Renal cortical epithelial cell (primary cell): Measurements from ENCODE around the gene RSBN1. TPM values are rescaled to one million over a fixed set of nuclear protein-coding genes. Genes with fewer than 3 reads are reported as not detected.
A peak's percentile ranks its signal among the peaks of the same experiment; 100 is the strongest.
"Not testable (repeated sequence)": the region's sequence is repeated elsewhere in the genome, so short reads cannot be mapped to it uniquely, and the experiment has no call there.

ENCODE experiments used
- DNase-seq: peaks from one replicate; pipeline ENCODE4 v3.0.0-alpha.2; 2011; ENCODE audit warnings: low read depth
- total RNA-seq: library from RNA; depleted of rRNA; stranded (reverse); fragments of >200 nt; gene quantifications from 2 replicates; pipeline ENCODE4 v1.2.3, GENCODE V29; 2014

Gene RSBN1
- total RNA-seq, 1 donor from 2014 or later, result 33.0 TPM

DNA sequence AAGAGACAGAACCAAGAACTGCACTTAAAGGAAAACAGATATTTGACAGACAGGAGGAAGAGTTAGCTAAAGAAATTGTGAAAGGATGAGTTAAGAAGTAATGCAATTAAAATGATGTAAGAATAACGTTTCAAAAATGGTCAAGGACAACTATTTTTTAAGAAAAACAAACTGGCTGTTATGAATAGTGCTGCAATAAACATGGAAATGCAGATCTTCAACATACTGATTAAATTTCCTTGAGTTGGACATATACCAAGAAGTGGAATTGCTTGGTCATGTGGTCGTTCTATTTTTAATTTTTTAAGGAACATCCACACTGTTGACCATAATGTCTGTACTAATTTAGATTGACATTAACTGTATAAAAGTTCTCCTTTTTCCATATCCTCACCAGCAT is 29.9 kb downstream of the RSBN1 start:
- DNase-seq, result no peak

DNA sequence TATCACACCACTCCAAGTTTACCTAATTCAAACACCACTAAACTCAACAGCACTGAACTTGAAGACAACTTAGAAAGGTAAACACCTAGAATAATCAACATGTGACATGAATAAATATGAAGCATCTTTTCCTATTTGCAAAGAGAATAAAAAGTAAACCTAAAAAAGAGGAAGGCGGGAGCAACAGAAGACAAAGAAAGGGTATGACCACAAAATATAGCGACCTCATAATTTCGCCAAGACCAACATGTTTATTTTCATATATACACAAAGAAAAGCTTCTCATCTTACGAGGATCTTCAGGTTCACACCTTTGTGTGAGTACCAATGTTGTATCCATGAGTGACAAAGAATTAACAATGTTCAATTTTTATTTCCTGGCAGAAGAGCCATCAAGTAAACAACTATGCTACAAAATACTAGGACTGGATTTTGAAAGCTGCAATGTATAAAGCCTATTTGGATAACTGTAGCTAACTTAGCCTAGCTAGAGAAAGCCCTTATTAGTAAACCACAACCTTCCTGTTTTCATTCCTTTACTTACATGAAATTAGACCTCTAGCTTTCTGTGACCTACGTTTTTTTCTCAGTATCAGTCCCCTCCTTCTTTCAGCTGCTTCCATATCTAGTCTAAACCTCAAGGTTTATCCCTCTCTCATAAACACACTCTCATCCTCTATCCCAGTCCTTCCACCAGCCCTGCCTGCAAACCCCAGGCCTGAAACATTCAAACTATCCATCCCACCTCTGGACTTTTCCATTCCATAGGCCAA is 31.7 kb downstream of the RSBN1 start:
- DNase-seq, result no peak

DNA sequence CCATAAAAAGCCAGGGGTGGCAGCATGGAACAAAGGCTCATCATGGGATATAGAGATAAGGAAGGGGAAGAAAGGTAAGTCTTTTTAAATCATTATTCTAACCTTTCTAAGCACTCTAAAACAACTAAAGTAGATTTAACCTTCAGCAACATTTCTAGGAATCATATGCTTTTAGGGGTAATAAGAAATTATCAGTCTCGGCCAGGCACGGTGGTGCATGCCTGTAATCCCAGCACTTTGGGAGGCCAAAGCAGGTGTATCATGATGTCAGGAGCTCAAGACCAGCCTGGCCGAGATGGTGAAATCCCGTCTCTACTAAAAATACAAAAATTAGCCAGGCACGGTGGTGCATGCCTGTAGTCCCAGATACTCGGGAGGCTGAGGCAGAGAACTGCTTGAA is 32.7 kb downstream of the RSBN1 start:
- DNase-seq, result no peak

DNA sequence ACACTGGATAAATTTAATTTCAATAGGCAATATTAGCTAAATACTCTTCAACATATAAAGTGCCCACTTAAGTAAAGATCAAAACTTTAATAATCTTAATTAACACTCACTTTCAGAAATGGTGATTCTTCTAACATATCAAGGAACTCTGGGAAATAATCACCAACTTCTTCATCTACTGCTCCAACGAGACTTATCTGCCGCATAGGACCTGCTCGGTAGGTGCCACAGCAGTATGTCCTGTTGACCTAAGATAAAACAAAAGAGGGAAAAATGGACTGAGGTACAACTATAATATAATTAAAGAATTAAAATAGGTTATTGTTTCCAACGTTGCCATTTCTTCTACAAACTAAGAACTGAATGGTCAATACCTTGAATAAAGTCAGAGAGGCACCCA is 34.7 kb downstream of the RSBN1 start:
- DNase-seq, result no peak

DNA sequence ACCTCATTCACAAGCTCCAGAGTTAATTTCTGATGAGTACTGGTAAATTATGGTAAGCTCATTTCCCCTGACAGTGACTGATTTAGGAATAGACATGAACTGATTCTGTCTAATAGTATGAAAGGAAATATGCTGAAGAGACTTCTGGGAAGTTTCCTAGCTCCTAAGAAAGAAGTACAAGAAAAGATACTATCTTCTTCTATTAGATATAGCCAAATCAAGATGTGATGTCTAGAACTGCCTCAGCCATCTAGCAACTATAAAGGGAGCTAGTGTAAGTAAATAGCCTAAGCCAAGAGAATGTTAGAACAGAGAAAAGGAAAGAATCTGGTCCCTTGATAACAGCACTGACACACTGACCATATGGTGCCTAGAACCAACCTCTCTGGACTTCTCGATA is 42.2 kb downstream of the RSBN1 start:
- DNase-seq, result no peak

DNA sequence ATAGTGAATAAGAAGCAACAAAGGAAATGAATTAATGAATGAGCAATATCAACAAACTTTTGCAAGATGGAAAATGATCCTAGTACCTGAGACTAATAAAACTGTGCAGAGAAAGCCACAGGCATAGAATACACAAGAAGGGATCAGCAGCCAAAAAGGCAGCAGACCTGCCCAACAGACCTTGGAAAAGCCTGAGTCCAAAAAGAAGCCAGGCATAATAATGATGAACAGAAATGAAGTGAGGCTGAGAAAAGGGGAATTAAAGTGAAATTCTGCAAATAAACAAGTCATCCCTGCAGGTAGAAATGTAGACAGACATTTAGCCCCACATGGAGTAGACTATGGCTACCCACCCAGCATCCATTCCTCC is 42.7 kb downstream of the RSBN1 start:
- DNase-seq, result no peak

DNA sequence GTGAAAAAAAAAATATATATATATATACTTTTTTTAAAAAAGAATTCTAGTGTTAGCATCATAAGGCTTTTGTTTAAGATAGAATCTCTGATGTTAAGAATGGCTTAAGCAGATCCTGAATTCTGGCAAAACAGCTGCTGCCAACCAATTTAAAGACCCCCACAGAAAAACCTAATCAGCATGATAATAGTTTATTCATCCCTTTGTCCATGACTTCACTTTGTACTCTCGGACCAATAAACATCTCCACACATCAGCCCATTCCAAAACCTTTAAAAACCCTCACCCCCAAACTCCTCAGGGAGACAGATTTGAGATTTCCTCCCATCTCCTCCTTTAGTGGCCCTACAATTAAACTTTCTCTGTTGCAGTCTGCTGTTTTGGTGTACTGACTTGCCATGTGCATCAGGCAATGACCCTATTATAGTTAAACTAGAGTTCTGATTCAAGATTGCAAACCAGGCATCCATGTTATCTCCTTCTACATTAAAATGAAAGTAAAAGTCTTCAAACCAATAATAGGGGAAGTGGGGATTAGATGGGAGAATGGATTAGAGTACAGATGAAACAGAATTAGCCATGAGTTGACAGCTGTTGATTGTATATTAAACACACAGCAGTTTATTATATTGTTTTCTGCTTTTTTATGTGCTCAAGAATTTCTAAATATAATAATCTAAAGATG is 43.2 kb downstream of the RSBN1 start:
- DNase-seq, result no peak

DNA sequence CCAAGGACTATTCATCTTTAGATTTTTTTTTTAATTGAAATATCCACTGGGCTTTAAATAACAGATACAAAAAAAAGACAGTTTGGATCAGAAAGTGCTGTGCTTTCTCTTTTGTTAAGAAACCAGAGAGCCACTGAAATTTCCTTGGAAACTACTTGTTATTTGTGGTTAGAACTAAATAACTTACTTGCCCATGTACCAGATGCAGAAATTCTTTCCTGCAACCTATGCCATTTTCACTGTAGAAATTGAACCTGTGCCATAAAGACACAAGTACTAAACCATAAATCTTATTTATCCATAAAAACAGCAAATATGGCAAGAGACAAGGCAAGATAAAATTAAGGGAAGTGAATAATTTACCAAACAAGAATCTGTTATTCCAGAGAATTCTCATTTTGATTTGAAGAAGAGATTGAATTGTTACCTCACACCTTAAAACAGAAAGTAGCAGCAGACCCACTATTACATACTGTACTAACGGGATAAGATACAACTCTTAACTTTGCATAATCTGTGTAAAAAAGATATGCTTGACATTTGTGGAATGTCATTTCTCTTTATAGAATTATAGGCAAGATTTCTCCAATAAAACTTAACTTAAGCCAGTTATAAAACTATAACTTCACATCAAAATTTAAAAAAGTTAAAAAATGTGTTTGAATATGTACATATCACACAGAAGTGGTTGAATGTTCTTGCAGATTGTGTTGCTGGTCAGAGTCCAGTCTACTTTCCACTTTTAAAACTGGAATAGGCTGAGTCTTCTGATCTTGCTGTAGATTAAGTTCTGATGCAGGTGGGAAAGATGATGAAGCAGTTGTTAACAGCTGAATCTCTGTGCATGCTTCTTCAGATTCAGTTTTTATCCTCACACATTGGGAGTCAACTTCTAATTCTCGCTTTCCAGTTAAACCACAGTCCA is 46.7 kb downstream of the RSBN1 start:
- peak; percentile 13 for DNase-seq

DNA sequence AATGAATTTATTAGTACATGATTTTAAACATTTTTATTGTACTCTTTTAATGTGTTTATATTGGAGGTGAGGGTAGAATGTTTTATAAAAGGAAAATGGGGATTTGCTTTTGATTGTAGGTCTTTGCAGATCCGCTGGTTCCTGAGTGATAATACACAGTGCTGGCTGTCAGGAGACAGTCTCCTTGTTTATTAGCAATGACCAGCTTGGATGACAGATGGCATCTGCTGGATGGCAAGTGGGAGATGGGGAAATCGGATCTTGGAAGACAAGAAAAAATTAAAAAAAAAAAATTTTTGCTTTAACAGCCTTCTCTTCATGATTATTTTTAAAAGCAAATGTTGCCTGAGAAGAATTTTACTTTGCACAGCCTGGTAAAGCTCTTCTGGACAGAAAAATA is 48.6 kb downstream of the RSBN1 start:
- DNase-seq, result no peak

DNA sequence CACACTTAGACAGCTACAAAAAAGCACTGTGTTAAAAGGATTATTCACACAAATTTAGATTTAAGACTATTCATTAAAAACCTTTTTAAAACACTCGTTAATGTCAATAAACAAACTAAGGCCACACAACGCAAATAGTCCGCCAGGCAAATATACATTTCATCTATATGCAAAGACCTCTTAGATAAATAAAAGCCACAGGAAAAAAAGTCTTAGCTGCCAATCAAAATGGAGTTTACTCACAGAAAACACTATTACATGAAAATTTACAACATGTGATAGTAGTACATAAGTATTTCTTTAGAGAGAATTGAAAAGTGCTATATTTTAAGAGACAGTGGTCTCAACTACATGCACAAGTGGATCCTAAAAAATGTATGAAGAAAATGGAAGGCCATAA is 50.3 kb downstream of the RSBN1 start:
- DNase-seq, result no peak

DNA sequence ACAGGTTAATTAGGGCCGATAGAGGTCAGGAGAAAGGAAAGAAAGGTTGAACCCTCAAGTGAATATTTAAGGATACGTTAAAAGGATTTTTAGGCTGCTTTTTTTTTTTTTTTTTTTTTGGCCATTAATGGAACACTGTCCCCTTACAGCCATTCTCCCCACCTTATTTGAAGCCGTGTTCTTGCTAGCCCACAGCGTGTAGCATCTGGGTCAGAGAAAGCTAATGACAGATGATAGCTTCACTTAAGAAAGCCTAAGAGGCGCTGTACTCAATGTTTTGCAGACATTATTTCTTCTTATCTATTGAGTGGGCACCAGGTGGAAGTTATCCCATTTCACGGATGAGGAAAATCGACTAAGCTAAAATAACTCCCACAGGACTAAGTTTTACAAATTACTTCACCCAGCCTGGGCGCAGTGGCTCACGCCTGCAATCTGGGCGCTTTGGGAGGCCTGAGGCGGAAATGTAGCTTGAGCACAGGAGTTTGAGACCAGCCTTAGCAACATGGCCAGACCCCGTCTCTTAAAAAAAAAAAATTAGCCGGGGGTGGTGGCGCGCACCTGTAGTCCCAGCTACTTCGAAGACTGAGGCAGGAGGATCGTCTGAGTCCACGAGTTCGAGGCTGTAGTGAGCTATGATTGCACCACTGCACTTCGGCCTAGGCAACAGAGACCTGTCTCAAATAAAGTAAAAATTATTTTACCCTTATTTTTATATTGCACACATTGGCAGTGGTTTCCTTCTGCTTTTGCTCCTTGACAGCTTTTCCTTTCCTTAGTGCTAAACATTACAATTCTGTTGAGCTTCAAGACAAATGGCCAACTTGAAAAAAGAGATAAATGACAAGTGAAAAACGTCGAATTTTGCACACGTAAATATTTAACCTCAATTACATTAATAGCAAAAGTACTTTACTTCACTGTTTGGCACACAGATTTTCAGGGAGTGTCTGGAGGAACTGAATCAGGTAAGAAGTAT is 51.9 kb downstream of the RSBN1 start:
- no peak for DNase-seq

DNA sequence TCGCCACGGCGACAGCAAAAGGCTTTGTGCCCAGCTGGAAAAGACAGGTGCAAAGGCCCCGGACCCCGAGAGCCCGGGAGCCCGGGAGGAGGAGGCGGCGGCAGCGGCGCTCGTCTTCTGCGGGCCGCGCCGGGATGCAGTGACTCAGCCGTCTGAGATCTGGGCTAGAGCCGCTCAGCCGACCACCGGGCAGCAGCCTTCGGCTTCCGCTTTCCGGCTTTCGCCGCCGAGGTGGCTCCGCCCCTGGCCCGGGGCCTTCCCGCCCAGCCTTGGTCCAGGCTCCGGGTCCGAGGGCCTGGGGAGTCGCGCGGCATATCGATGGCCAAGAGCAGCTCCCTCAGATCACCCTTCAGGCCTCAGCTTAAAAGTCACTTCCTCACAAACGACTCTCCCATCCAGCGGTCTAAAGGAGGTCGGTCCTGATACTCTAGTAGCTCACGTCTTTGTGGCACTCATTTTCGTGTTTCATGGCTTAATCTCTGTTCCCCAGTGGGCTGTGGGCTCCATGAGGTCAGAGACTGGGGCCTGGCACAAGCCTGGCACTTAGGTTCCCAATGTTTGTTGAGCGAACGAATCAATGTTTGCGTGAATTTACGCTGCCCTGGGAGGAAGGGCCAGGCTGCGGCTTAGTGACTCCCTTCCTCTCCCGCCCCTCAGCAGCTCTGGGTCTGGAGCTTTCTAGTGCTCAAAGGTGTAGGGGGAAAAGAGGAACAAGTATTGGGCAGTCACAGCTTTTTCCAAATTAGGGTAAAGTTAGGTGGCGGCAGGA is 52.8 kb downstream of the RSBN1 start, which contains the start of gene PHTF1:
TSS of gene PHTF1 (minus strand) at position 154 of the 769 bp plus-strand sequence. CDS start 783 bp downstream, outside the sequence.
- peak; percentile 55 for DNase-seq

DNA sequence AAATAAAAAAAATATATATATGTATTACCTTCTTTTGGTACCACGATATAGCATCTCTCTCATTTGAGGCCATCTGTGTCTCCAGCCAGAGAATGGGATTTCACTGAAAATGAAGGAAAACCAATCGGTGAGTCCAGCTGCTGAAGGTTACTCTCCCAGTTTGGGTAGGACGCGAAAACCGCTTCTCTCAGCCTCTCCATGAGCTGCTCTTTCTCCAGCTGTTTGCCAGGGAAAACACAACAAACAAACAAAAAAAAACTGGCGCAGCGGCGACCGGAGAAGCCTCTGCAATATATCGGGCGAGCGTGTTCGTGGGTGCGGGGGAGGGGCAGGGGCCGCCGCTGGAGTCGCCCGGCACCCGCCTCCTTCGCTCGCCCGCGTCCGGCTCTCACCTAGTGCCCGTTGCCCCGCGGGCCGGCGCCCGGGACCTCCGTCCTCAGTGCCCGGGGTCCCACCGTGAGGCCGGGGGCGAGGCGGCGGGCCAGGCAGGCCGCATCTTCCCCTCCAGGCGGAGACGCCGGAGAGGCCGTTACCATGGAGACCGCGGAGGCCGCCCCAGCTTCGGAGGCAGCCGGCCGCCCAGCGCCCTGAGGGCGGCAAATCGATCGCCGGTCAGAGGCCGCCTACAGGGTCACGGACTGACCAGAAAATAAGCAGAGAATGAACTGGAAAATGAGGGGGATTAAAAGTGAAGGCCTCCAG is 53.5 kb downstream of the RSBN1 start:
- peak; percentile 14 for DNase-seq

DNA sequence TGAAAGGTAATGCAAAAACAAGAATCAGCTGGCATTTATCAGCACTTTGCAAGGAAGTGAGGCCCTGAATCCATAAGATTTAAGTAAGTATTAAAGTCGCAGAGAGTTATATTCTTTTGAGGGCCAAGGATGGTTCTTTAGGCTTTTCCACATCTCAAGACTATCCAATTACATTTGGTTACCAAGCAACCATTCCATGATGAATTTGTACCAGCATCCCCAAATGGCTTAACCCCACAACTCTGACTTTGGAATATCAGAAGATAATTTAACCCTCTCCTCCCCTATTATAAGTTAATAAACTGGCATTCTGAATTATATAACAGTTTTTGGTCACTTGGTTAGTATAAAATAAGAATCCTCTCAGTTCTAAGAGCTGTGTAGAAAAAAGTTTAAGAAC is 55.8 kb downstream of the RSBN1 start:
- DNase-seq, result no peak

DNA sequence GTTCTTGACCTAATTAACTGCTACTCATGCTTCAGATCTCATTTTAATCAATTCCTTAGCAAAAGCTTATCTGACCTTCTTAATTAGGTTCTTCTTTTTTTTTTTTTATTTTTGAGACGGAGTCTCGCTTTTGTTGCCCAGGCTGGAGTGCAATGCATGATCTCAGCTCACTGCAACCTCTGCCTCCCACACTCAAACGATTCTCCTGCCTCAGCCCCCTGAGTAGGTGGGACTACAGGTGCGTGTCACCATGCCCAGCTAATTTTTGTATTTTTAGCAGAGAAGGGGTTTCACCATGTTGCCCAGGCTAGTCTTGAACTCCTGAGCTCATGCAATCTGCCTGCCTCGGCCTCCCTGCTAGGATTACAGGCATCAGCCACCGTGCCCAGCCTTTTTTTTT is 58.9 kb downstream of the RSBN1 start:
- not testable (repeated sequence) for DNase-seq

DNA sequence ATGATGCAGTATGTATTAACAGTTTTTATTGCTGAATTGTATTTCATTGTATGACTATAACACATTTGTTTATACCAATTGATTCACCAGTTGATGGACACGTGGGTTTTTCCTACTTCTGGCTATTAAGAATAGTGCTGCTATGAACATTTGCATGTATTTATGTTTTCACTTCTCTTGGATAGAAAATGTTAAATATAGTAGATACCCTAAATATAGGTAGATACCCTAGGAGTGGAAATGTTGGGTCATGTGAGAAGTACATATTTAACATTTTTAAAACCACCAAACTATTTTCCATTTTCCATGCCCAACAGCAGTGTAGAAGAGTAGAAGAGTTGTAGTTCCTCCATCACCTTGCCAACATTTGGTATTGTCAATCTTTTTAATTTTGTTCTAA is 60.8 kb downstream of the RSBN1 start:
- DNase-seq, result no peak

DNA sequence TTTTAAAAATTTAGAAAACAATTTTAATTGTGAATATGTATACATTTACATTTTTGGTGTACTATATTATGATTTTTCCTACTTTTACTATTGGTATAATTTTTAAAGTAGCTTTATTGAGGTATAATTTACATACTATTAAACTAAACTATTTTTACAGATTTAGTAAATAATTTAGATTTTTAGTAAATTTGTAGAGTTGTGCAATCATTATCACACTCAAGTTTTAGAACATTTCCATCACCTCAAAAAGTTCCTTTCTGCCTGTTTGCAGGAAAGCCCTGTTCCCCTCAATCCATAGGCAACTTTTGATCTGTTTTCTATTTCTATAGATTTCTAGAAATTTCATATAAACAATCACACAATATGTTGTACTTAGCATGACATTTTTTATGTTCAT is 61.2 kb downstream of the RSBN1 start:
- DNase-seq, result no peak

DNA sequence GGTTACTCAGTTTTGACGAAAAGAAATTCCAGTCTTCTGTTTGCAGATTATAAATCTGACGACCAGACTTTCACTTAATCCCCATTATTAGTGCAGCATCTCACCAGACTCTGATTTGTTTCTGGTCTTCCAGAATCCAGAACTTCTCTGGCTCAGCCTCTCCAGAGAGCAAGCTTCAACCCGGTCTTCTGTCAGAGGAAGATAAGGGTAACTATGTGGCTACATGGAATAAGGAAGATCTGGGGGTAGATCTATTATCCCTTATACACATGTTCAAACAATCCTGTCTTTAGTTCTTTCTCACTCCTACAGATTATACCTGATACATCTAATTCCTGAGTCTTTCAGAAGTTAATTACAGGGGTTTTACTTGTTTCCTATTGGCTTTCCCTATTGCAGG is 62.9 kb downstream of the RSBN1 start:
- DNase-seq, result no peak

DNA sequence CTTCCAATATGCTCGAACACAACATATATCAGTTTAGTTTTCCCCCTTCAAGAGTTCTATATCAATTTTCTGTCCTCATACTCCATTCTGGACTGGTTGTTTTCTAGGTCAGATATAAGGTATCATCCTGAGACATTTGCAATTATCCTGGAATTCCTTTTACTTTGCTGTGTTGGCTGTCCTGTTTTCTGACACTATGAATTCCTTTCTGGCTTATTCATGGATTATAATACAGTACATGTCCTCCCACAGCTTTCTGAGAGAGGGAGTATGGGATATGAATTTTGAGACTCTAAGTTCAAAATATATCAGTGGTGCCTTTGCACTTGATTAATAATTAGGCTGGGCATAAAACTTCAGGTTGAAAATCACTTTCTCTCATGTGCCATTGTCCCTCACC is 64.9 kb downstream of the RSBN1 start:
- peak; percentile 12 for DNase-seq

DNA sequence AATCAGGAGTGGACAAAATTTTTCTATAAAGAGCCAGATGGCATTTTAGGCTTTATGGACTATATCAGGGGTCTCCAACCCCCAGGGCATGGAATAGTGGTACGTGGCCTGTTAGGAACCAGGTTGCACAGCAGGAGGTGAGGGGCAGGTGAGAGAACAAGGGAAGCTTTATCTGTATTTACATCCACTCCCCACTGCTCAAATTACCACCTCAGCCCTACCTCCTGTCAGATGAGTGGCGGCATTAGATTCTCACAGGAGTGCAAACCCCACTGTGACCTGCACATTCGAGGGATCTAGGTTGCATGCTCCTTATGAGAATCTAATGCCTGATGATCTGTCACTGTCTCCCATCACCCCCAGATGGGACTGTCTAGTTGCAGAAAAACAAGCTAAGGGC is 66.9 kb downstream of the RSBN1 start:
- DNase-seq, result no peak
